T-helper 17 cell (primary cell): Measurements from ENCODE around the gene SYNGR1. TPM values are rescaled to one million over a fixed set of nuclear protein-coding genes. Genes with fewer than 3 reads are reported as not detected.

ENCODE experiments used
- ATAC-seq: fragments of 150-1000 bp; cut with Tn5 transposase; 2 replicates; pipeline ENCODE4 v1.10.0; 2021; ENCODE audit warnings: mild to moderate bottlenecking, moderate library complexity
- DNase-seq, 3 donors: peaks; one replicate each; pipeline versions ENCODE4 v3.0.0 to v3.0.0-alpha.2; 2020 to 2021
- H3K9me3 ChIP-seq: one replicate; pipeline ENCODE4 v1.7.0; 2013; ENCODE audit warnings: low read length, mild to moderate bottlenecking; ENCODE audit not compliant: control insufficient read depth, poor library complexity, severe bottlenecking
- H3K27ac Mint-ChIP-seq: one replicate; pipeline ENCODE4 v1.8.0; 2022; ENCODE audit warnings: mild to moderate bottlenecking, moderate library complexity, mixed read lengths
- H3K27me3 Mint-ChIP-seq: one replicate; pipeline ENCODE4 v1.8.0; 2022; ENCODE audit warnings: mixed read lengths
- H3K36me3 Mint-ChIP-seq: one replicate; pipeline ENCODE4 v1.8.0; 2022; ENCODE audit warnings: low read depth, mixed read lengths
- H3K4me1 Mint-ChIP-seq: one replicate; pipeline ENCODE4 v1.8.0; 2022; ENCODE audit warnings: mild to moderate bottlenecking, mixed read lengths
- H3K4me3 Mint-ChIP-seq: one replicate; pipeline ENCODE4 v1.8.0; 2022; ENCODE audit warnings: mild to moderate bottlenecking, moderate library complexity, mixed read lengths
- total RNA-seq, 4 donors: library from RNA in 2 of 4; stranded (reverse) in 2 of 4; gene quantifications; one replicate each; pipeline ENCODE4 v1.2.3 and lab custom pipeline; 2022 to 2026

The SYNGR1 gene
- total RNA-seq, 2 donors from 2014 or later, result 0.47 to 1.1 TPM

- H3K27me3 Mint-ChIP-seq, result no peaks in the 10 kb centered on the region
- H3K9me3 ChIP-seq, result no peaks in the 10 kb centered on the region
- peaks cover 8% of the 10 kb centered on the region for H3K4me1 Mint-ChIP-seq
- no peak overlapping the region for H3K4me3 Mint-ChIP-seq
- ATAC-seq (no peak), DNase-seq (no peak)
- H3K27ac Mint-ChIP-seq, result no peak overlapping the region
- no peaks in the 10 kb centered on the region for H3K36me3 Mint-ChIP-seq
Observed at GRCh38 chr22:39361496-39361895, 11.7 kb downstream of the SYNGR1 start.

GRCh38 chr22:39362271-39362670 lies 12.5 kb downstream of the SYNGR1 start:
- Mint-ChIP-seq H3K4me1 (peaks cover 8% of the 10 kb centered on the region), H3K27me3 (no peaks in the 10 kb centered on the region), H3K36me3 (no peaks in the 10 kb centered on the region), H3K4me3 (no peak overlapping the region), H3K27ac (no peak overlapping the region)
- DNase-seq (no peak), ATAC-seq (no peak)
- no peaks in the 10 kb centered on the region for H3K9me3 ChIP-seq

- H3K4me3 Mint-ChIP-seq, result no peak overlapping the region
- no peaks in the 10 kb centered on the region for H3K36me3 Mint-ChIP-seq
- no peak for DNase-seq
- H3K27me3 Mint-ChIP-seq, result no peaks in the 10 kb centered on the region
- no peak overlapping the region for H3K27ac Mint-ChIP-seq
- H3K4me1 Mint-ChIP-seq, result peaks cover 9% of the 10 kb centered on the region
- H3K9me3 ChIP-seq, result no peaks in the 10 kb centered on the region
- no peak for ATAC-seq
Observed at GRCh38 chr22:39362932-39363331, 13.1 kb downstream of the SYNGR1 start.

- DNase-seq (no peak), ATAC-seq (no peak)
- H3K9me3 ChIP-seq, result no peaks in the 10 kb centered on the region
- no peak overlapping the region for H3K4me3 Mint-ChIP-seq
- no peaks in the 10 kb centered on the region for H3K27me3 Mint-ChIP-seq
- H3K27ac Mint-ChIP-seq, result peak overlapping the region; percentile 79
- H3K4me1 Mint-ChIP-seq, result peaks cover 10% of the 10 kb centered on the region
- no peaks in the 10 kb centered on the region for H3K36me3 Mint-ChIP-seq
Observed at GRCh38 chr22:39363751-39364515, 14.1 kb downstream of the SYNGR1 start.

GRCh38 chr22:39364714-39365491 lies 15.1 kb downstream of the SYNGR1 start:
- Mint-ChIP-seq H3K36me3 (no peaks in the 10 kb centered on the region), H3K4me1 (peaks cover 10% of the 10 kb centered on the region), H3K27me3 (no peaks in the 10 kb centered on the region), H3K27ac (no peak overlapping the region), H3K4me3 (no peak overlapping the region)
- DNase-seq, result no peak
- no peaks in the 10 kb centered on the region for H3K9me3 ChIP-seq
- no peak for ATAC-seq

- H3K27me3 Mint-ChIP-seq, result no peaks in the 10 kb centered on the region
- H3K9me3 ChIP-seq, result no peaks in the 10 kb centered on the region
- ATAC-seq, result no peak
- no peaks in the 10 kb centered on the region for H3K36me3 Mint-ChIP-seq
- H3K27ac Mint-ChIP-seq, result no peak overlapping the region
- peaks cover 10% of the 10 kb centered on the region for H3K4me1 Mint-ChIP-seq
- no peak for DNase-seq
- H3K4me3 Mint-ChIP-seq, result no peak overlapping the region
Observed at GRCh38 chr22:39365492-39365780, 15.6 kb downstream of the SYNGR1 start.

- H3K4me1 Mint-ChIP-seq, result peaks cover 10% of the 10 kb centered on the region
- DNase-seq (no peak), ATAC-seq (no peak)
- H3K36me3 Mint-ChIP-seq, result no peaks in the 10 kb centered on the region
- H3K27ac Mint-ChIP-seq, result no peak overlapping the region
- H3K9me3 ChIP-seq, result no peaks in the 10 kb centered on the region
- H3K4me3 Mint-ChIP-seq, result no peak overlapping the region
- no peaks in the 10 kb centered on the region for H3K27me3 Mint-ChIP-seq
Observed at GRCh38 chr22:39367035-39367434, 17.2 kb downstream of the SYNGR1 start.

- H3K4me1 Mint-ChIP-seq, result peaks cover 7% of the 10 kb centered on the region
Observed at GRCh38 chr22:39368461-39368911, 18.7 kb downstream of the SYNGR1 start.

GRCh38 chr22:39369186-39369585 lies 19.4 kb downstream of the SYNGR1 start:
- Mint-ChIP-seq H3K27me3 (no peaks in the 10 kb centered on the region), H3K4me1 (peaks cover 7% of the 10 kb centered on the region), H3K4me3 (no peak overlapping the region), H3K27ac (no peak overlapping the region), H3K36me3 (no peaks in the 10 kb centered on the region)
- ATAC-seq (no peak), DNase-seq (no peak)
- H3K9me3 ChIP-seq, result no peaks in the 10 kb centered on the region

More at GRCh38 chr22:39368461-39368911, 18.7 kb downstream of the SYNGR1 start:
- H3K9me3 ChIP-seq, result no peaks in the 10 kb centered on the region
- DNase-seq (no peak), ATAC-seq (no peak)
- H3K27me3 Mint-ChIP-seq, result no peaks in the 10 kb centered on the region
- H3K4me3 Mint-ChIP-seq, result no peak overlapping the region
- peak overlapping the region; percentile 21 for H3K27ac Mint-ChIP-seq
- H3K36me3 Mint-ChIP-seq, result no peaks in the 10 kb centered on the region

- H3K27ac Mint-ChIP-seq, result no peak overlapping the region
- no peak overlapping the region for H3K4me3 Mint-ChIP-seq
- no peaks in the 10 kb centered on the region for H3K9me3 ChIP-seq
- H3K4me1 Mint-ChIP-seq, result peaks cover 5% of the 10 kb centered on the region
- no peak for ATAC-seq
- no peaks in the 10 kb centered on the region for H3K36me3 Mint-ChIP-seq
- no peaks in the 10 kb centered on the region for H3K27me3 Mint-ChIP-seq
- no peak for DNase-seq
Observed at GRCh38 chr22:39369586-39369985, 19.8 kb downstream of the SYNGR1 start.

GRCh38 chr22:39371732-39372131 lies 21.9 kb downstream of the SYNGR1 start:
- Mint-ChIP-seq H3K36me3 (peaks cover 2% of the 10 kb centered on the region), H3K4me1 (peaks cover 2% of the 10 kb centered on the region), H3K27ac (no peak overlapping the region), H3K4me3 (no peak overlapping the region), H3K27me3 (peaks cover 9% of the 10 kb centered on the region)
- ATAC-seq, result no peak
- DNase-seq, result no peak
- H3K9me3 ChIP-seq, result no peaks in the 10 kb centered on the region

GRCh38 chr22:39374191-39374590 lies 24.4 kb downstream of the SYNGR1 start:
- H3K4me1 Mint-ChIP-seq, result no peaks in the 10 kb centered on the region
- DNase-seq, result no peak
- H3K27ac Mint-ChIP-seq, result no peak overlapping the region
- peaks cover 2% of the 10 kb centered on the region for H3K36me3 Mint-ChIP-seq
- H3K4me3 Mint-ChIP-seq, result no peak overlapping the region
- peaks cover 17% of the 10 kb centered on the region for H3K27me3 Mint-ChIP-seq
- no peaks in the 10 kb centered on the region for H3K9me3 ChIP-seq
- ATAC-seq, result no peak

- H3K27me3 Mint-ChIP-seq, result peaks cover 17% of the 10 kb centered on the region
- ATAC-seq, result no peak
- peaks cover 2% of the 10 kb centered on the region for H3K36me3 Mint-ChIP-seq
Observed at GRCh38 chr22:39374801-39375200, 25.0 kb downstream of the SYNGR1 start.

GRCh38 chr22:39375646-39376045 lies 25.9 kb downstream of the SYNGR1 start:
- peaks cover 2% of the 10 kb centered on the region for H3K36me3 Mint-ChIP-seq
- H3K4me3 Mint-ChIP-seq, result no peak overlapping the region
- DNase-seq (no peak), ATAC-seq (no peak)
- no peak overlapping the region for H3K27ac Mint-ChIP-seq
- peaks cover 17% of the 10 kb centered on the region for H3K27me3 Mint-ChIP-seq
- H3K9me3 ChIP-seq, result no peaks in the 10 kb centered on the region
- H3K4me1 Mint-ChIP-seq, result no peaks in the 10 kb centered on the region

More at GRCh38 chr22:39374801-39375200, 25.0 kb downstream of the SYNGR1 start:
- Mint-ChIP-seq H3K4me3 (no peak overlapping the region), H3K27ac (no peak overlapping the region), H3K4me1 (no peaks in the 10 kb centered on the region)
- H3K9me3 ChIP-seq, result no peaks in the 10 kb centered on the region
- no peak for DNase-seq
